RWPE1 (cell line): ENCODE results near the gene SP100.

Experiments
- CTCF ChIA-PET: fragments of 350-600 bp; sonication (Branson Sonifier 250); formaldehyde crosslinking; extraction: SDS; loops from one replicate; lab custom pipeline; 2021; lab: Yijun Ruan, JAX
- POLR2A ChIA-PET: fragments of 400-600 bp; formaldehyde crosslinking; extraction: SDS; loops from one replicate; lab custom pipeline; 2020; ENCODE audit warnings: antibody characterized with exemption; ENCODE audit not compliant: low non-redundant PET; lab: Yijun Ruan, JAX
- DNase-seq: peaks from one replicate; pipeline ENCODE4 v3.0.0; 2012; ENCODE audit warnings: low spot score
- H3K27ac ChIP-seq: fragments of 450-650 bp; 2 replicates; pipeline ENCODE4 v1.5.1; 2017
- TF ChIP-seq, protein P1 (sequence below): fragments of 450-650 bp; conservative IDR thresholded peaks from 2 replicates; pipeline ENCODE4 v1.5.1; 2017; ENCODE audit warnings: low read depth, mild to moderate bottlenecking

SP100 gene

DNA sequence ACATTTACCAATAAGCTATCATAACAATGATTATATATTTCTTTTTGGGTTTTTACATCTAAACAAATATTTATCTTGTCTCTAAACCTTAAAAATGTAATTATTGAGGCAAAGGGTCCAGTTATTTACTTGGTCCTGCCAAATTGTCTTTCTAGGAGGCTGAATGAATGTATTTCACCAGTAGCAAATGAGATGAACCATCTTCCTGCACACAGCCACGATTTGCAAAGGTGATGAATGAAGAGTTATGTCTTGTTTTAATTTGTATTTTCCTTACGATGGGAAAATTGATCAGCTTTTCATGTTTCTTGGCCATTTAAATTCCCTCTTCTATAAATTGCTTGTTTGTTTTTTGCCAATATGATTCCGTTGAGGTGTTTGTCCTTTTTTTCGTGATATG, 1.4 kb downstream of the SP100 start:
- H3K27ac ChIP-seq: no peak overlapping the region
- TF ChIP-seq, protein P1, sequence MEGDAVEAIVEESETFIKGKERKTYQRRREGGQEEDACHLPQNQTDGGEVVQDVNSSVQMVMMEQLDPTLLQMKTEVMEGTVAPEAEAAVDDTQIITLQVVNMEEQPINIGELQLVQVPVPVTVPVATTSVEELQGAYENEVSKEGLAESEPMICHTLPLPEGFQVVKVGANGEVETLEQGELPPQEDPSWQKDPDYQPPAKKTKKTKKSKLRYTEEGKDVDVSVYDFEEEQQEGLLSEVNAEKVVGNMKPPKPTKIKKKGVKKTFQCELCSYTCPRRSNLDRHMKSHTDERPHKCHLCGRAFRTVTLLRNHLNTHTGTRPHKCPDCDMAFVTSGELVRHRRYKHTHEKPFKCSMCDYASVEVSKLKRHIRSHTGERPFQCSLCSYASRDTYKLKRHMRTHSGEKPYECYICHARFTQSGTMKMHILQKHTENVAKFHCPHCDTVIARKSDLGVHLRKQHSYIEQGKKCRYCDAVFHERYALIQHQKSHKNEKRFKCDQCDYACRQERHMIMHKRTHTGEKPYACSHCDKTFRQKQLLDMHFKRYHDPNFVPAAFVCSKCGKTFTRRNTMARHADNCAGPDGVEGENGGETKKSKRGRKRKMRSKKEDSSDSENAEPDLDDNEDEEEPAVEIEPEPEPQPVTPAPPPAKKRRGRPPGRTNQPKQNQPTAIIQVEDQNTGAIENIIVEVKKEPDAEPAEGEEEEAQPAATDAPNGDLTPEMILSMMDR: no peak
- CTCF ChIA-PET: no interaction called here
- DNase-seq: no peak
- POLR2A ChIA-PET: no interaction called here

DNA sequence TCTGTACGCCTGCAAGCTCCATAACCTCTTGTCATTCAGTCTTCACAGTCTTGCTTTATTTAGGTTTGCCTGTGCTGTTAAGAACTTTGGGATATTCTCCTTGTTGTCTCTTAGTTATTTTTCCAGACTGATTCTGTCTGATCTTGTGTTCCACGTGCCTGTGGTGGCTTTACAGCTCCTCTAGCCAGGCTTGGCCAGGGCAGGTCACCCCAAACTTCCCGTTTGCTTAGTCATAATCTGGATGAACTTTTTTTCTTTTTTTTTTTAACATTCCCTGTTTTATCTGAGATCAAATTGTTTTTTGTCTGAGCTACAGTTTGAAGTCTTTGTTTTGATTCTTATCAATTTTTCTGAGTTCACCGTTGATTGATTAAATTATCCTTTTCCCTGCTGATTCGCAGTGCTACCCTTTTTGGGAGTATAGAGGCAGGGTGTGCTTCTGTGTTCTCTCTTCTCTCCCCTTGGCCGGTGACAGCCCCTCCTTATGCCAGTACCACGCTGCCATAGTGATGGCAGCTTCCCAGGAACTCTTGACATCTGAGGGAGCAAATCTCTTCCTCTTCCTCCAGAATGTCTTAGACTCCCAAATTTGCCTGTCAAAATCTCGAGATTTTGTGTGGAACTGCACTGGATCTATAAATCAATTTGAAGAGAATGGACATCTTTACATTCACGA, 2.5 kb downstream of the SP100 start:
- DNase-seq: peak; percentile 26
- ChIA-PET POLR2A (no interaction called here), CTCF (interaction anchor here (0.6 kb wide), 2 partner anchors 14 to 125 kb away, joined by 3 read pairs; no protein-coding TSS in a partner anchor)
- TF ChIP-seq, protein P1: no peak
- no peak overlapping the region for H3K27ac ChIP-seq

DNA sequence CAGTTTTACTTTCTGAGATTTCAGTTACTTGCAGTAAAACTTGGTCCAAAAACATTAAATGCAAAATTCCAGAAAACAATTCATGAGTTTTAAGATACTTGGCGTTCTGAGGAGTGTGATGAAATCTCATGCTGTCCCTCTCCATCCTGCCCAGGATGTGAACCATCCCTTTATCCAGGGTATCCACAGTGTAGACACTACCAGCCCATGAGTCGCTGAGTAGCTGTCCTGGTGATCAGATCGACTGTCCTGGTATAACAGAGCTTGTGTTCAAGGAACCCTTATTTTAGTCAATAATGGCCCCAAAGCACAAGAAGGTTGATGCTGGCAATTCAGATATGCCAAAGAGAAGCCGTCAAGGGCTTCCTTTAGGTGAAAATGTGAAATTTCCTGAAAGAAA, 3.2 kb downstream of the SP100 start:
- no peak for DNase-seq
- TF ChIP-seq, protein P1: no peak
- no peak overlapping the region for H3K27ac ChIP-seq
- POLR2A ChIA-PET: no interaction called here
- CTCF ChIA-PET: no interaction called here

DNA sequence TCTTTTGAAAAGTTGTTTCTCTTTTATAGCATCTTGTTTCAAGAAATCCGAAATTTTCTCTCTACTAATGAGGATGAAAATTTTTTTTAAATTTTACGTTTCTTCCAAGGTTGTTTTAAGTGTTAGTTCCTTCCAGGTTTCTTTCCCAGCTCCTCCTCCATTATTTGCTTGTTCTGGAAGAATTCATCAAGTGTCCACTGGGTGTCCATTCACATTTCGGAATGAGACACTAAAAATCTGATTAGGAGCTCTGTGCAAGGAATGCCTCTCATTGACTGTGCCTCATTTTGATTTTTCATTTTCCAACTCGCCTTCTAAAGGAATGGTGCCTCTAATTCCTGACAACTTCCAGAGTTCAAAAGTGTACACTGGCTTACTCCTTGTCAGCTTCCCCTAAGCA, 6.1 kb downstream of the SP100 start:
- CTCF ChIA-PET: interaction anchor here (0.7 kb wide), 3 partner anchors 11 to 1021 kb away, joined by 3 to 4 read pairs (median 3); no protein-coding TSS in a partner anchor
- DNase-seq: no peak
- POLR2A ChIA-PET: no interaction called here
- H3K27ac ChIP-seq: no peak overlapping the region
- TF ChIP-seq, protein P1: no peak

DNA sequence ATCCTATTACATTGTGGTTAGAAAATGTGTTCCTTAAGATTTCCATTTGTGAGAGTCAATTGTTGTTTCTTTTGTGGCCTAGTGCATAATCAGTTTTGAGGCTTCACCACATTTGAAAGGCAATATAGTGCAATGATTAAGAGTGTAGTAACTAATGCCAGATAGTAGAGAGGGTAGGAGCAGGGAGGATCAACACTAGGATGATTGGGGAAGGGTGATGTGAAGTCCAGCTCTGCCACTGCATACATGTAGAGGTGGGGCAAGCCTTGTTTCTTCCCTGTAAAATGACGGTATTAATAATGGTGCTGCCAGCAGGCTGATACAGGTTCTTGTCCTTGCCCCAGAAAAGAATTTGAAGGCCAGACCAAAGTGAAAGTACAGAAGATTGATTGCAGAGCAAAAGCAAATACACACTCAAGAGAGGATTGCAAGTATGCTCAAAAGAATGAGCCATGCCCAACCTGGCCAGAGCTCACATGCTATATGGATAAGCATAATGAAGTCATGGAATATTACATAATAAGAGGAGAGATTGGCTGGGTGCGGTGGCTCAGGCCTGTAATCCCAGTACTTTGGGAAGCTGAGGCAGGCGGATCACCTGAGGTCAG, 8.0 kb downstream of the SP100 start:
- TF ChIP-seq, protein P1: no peak
- peak overlapping the region; percentile 58 for H3K27ac ChIP-seq
- ChIA-PET POLR2A (no interaction called here), CTCF (no interaction called here)
- no peak for DNase-seq

DNA sequence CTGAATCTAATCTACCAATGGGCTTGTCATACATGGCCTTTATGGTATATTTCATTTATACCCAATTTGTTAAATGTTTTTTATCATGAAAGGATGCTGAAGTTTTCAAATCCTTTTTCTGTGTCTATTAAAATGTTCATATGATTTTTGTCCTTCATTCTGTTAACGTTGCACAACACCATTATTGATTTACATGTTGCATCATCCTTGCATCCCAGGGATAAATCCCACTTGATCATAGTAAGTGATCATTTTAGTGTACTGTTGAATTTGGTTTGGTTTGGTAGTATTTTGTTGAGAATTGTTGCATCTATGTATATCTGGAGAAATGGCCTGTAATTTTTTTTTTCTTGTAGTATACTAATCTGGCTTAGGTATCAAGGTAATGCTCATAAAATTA, 9.4 kb downstream of the SP100 start:
- ChIA-PET CTCF (no interaction called here), POLR2A (no interaction called here)
- TF ChIP-seq, protein P1: no peak
- no peak for DNase-seq
- no peak overlapping the region for H3K27ac ChIP-seq
